BLaER1 (cell line): Measurements from ENCODE around the gene TMEM207.
"Not testable (repeated sequence)": the region's sequence is repeated elsewhere in the genome, so short reads cannot be mapped to it uniquely, and the experiment has no call there.

Source experiments
- H3K27ac ChIP-seq: shearing (Covaris generic); formaldehyde crosslinking; 2 replicates; pipeline ENCODE4 v1.8.1; 2022
- H3K27me3 ChIP-seq: shearing (Covaris generic); formaldehyde crosslinking; 2 replicates; pipeline ENCODE4 v1.8.1; 2022
- H3K36me3 ChIP-seq: shearing (Covaris generic); formaldehyde crosslinking; 2 replicates; pipeline ENCODE4 v1.8.1; 2022
- H3K4me1 ChIP-seq: shearing (Covaris generic); formaldehyde crosslinking; 2 replicates; pipeline ENCODE4 v1.8.1; 2022
- H3K4me2 ChIP-seq: shearing (Covaris generic); formaldehyde crosslinking; 2 replicates; pipeline ENCODE4 v1.8.1; 2022
- H3K4me3 ChIP-seq: shearing (Covaris generic); formaldehyde crosslinking; 2 replicates; pipeline ENCODE4 v1.8.1; 2022
- H3K9ac ChIP-seq: shearing (Covaris generic); formaldehyde crosslinking; 2 replicates; pipeline ENCODE4 v1.8.1; 2022
- H3K9me3 ChIP-seq: shearing (Covaris generic); formaldehyde crosslinking; 2 replicates; pipeline ENCODE4 v1.8.1; 2022
- H4K20me1 ChIP-seq: shearing (Covaris generic); formaldehyde crosslinking; 2 replicates; pipeline ENCODE4 v1.8.1; 2022
- Cebpa-rat ChIP-seq: shearing (Covaris generic); IDR thresholded peaks from 2 replicates; pipeline ENCODE4 v1.8.1; 2022

The TMEM207 gene

DNA sequence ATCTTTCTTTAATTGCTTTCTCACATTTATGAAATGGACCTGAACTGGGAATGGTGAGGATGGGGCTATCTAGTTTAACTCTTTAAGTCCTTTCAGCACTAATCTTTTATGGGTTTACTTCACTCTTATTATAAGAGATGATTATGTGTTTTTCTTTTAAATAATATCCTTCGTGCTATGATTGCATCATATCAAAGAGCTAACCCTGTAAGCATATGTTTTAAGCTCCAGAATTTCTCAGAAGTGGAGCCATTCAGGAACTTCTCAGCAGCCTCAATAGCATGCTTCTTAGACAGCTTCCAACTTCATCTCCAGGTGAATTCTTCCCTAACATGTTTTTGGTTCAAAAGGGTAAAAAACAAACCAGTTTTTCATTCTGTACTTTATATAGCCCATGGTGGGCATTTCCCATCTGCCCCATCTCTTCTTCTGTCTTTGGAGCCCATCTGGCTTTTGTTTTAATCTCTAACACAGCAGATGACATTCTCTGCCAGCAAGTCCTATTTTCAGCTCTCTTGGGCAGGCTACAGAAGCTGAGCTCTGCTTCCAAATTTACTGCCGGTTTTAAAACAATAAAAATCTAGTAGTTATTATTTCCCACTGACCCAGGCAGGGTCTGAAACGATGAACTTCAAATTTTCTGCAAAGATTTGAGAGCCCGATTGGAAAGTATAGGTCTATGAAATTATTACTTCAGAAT is 37.4 kb upstream of the TMEM207 start:
- Histone ChIP-seq H4K20me1 (no peaks in the 10 kb centered on the region), H3K4me1 (peaks cover 21% of the 10 kb centered on the region), H3K36me3 (no peaks in the 10 kb centered on the region), H3K4me2 (peak overlapping the region; percentile 55), H3K9ac (no peak overlapping the region), H3K4me3 (no peak overlapping the region), H3K27ac (no peak overlapping the region), H3K9me3 (no peaks in the 10 kb centered on the region), H3K27me3 (no peaks in the 10 kb centered on the region)
- TF ChIP-seq Cebpa-rat: no peak; the same call in 1 of the 2 replicates

DNA sequence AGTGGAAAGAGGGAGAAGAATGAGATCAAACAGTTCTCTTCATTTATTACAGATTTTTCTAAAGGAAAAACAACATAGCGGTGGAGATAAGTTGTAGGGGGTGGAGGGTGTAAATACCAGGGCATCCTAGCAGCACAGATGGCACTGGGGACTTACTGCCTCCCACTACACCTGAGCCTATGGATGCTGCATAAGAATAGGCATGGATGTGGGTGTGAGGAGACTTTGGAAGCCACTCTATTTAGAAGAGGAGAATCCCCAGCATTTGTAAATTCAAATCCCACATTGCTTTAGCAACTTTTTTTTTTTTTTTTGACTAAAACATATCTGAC is 36.8 kb upstream of the TMEM207 start:
- no peak for TF ChIP-seq Cebpa-rat
- Histone ChIP-seq H3K4me3 (no peak overlapping the region), H3K9ac (no peak overlapping the region), H3K27me3 (no peaks in the 10 kb centered on the region), H3K9me3 (no peaks in the 10 kb centered on the region), H4K20me1 (no peaks in the 10 kb centered on the region), H3K27ac (no peak overlapping the region), H3K36me3 (no peaks in the 10 kb centered on the region), H3K4me1 (peaks cover 21% of the 10 kb centered on the region), H3K4me2 (peak overlapping the region; percentile 55)

DNA sequence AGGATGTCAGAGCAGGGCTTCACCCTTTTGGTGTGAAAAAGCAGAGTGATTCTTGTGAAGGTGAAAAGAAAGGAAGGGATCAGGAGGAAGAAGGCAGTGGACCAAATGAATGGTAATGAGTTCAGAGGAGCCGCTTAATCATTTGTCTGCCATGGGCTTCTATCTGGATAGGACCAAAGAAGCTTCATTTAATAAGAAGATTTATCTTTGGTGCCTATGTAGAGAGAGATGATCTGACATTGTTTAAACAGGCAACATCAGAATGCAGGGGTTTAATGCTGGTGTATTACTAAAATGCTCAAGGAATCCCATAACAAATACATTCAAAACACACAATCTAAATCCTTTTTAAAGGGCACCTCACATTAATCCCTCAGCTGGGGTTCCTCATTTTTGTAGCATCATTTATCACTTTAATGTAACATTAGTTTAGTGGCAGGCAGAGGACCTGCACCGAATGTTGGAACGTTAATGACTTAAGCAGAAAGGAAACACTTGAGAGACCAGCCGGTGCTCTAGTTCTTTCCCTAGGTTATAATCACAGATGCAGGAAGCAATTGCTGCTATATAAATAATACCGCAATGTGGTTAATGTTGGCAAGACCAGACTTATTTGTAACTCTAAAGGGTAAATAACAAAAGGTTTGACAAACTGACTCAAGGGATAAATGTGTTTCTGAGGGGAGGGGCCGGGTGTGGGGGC is 36.3 kb upstream of the TMEM207 start:
- Histone ChIP-seq H3K9me3 (no peaks in the 10 kb centered on the region), H3K9ac (no peak overlapping the region), H3K27me3 (no peaks in the 10 kb centered on the region), H3K4me3 (no peak overlapping the region), H4K20me1 (no peaks in the 10 kb centered on the region), H3K36me3 (no peaks in the 10 kb centered on the region), H3K4me2 (peak overlapping the region; percentile 55), H3K27ac (no peak overlapping the region), H3K4me1 (peaks cover 21% of the 10 kb centered on the region)
- no peak for TF ChIP-seq Cebpa-rat

DNA sequence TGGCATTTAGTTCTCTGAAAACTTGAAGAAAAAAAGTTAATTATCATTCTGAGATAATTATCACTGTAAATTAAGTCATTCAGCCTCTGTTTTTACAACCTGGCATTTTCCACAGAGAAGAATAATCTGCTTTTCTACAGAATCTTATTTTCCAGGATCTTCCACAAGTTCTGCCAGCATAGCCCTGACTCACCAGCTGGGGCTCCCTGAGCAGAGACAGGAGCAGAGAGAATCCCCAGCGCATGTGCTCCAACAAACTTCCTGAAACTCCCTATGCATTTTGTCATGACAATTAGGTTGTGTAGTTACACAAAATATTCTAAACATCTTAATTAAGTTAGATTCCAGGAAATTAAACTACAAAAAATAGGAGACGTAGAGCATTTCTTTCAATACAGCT is 32.1 kb upstream of the TMEM207 start:
- no peak for TF ChIP-seq Cebpa-rat
- no peaks in the 10 kb centered on the region for H3K27me3 ChIP-seq
- H3K36me3 ChIP-seq: no peaks in the 10 kb centered on the region

DNA sequence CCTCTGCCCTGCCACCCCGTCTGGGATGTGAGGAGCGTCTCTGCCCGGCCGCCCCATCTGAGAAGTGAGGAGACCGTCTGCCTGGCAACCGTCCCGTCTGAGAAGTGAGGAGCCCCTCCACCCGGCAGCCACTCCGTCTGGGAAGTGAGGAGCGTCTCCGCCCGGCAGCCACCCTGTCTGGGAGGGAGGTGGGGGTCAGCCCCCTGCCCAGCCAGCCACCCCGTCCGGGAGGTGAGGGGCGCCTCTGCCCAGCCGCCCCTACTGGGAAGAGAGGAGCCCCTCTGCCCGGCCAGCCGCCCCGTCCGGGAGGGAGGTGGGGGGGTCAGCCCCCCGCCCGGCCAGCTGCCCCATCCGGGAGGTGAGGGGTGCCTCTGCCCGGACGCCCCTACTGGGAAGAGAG is 23.6 kb upstream of the TMEM207 start:
- H4K20me1 ChIP-seq, H3K9ac ChIP-seq, H3K36me3 ChIP-seq, H3K4me3 ChIP-seq, H3K4me1 ChIP-seq, H3K9me3 ChIP-seq, H3K27me3 ChIP-seq, H3K4me2 ChIP-seq, H3K27ac ChIP-seq: not testable (repeated sequence)

More for the DNA sequence above, 32.1 kb upstream of the TMEM207 start:
- H3K4me2 ChIP-seq: no peak overlapping the region
- peaks cover 13% of the 10 kb centered on the region for H3K4me1 ChIP-seq
- no peaks in the 10 kb centered on the region for H4K20me1 ChIP-seq
- H3K4me3 ChIP-seq: no peak overlapping the region
- H3K9ac ChIP-seq: no peak overlapping the region
- H3K9me3 ChIP-seq: no peaks in the 10 kb centered on the region
- no peak overlapping the region for H3K27ac ChIP-seq

DNA sequence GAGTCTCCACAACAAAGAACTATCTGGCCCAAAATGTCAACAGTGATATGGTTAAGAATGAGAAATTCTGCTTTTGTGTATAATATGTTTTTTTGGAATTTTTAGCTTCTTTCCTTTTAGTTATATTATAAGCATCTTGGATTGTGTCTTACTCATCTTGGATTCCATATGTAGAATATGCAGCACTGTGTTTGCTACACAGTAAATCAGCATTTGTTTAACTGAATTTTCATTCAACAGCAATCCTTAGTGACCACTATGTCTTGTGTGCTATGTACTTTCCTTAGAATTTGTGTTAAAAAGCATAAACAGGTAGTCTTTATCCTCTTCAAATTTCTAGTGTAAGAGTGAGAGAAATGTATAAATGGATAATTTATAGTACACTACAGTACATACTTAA is 18.2 kb upstream of the TMEM207 start:
- Histone ChIP-seq H3K27ac (no peak overlapping the region), H3K36me3 (no peaks in the 10 kb centered on the region), H3K9ac (no peak overlapping the region), H3K4me2 (no peak overlapping the region), H4K20me1 (no peaks in the 10 kb centered on the region), H3K9me3 (no peaks in the 10 kb centered on the region), H3K4me1 (peaks cover 5% of the 10 kb centered on the region; the same call in 1 of the 2 replicates), H3K27me3 (no peaks in the 10 kb centered on the region), H3K4me3 (no peak overlapping the region)
- no peak for TF ChIP-seq Cebpa-rat

DNA sequence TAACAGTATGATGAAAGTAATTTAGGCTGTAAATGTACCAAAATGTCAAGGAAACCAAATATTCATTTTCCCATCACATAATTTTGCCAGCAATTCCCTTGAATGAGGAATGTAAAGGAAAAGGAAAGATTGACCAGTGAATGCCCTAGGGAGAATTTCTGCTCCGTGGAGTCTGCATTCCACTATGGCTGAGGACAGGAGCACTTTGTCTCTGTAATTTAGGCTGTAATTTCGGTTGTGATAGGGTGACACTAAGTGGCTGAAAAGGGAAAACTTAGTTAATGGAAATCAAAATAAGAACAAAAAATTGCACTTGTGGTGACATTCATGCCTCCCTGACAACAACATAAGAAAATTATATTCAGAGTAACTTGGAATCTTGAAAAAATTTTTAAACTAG is 8.3 kb upstream of the TMEM207 start:
- TF ChIP-seq Cebpa-rat: no peak
- Histone ChIP-seq H3K9ac (no peak overlapping the region), H3K27ac (no peak overlapping the region), H3K9me3 (no peaks in the 10 kb centered on the region), H3K4me1 (no peaks in the 10 kb centered on the region), H3K4me2 (no peak overlapping the region), H3K27me3 (no peaks in the 10 kb centered on the region), H4K20me1 (no peaks in the 10 kb centered on the region), H3K36me3 (no peaks in the 10 kb centered on the region), H3K4me3 (no peak overlapping the region)

DNA sequence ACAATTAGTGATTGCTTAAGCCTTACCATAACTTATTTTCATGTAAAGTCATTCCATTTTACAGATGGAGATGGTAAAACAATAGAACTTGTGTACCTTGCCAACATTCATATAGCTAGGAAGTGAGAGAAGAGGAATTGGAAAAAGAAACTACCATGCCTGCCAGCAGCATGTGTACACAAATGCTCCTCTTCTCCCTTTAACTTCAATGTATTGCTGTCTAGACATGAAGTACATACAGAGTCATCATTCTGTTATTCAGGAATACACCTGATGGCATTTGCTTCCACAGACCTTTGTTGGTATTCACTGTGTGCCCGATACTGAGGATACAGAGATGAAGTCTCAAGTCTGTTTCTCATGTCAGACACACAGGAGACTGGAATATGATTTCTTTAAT is 7.1 kb upstream of the TMEM207 start:
- no peak for TF ChIP-seq Cebpa-rat
- Histone ChIP-seq H3K36me3 (no peaks in the 10 kb centered on the region), H3K4me2 (no peak overlapping the region), H3K9ac (no peak overlapping the region), H3K27me3 (no peaks in the 10 kb centered on the region), H3K4me3 (no peak overlapping the region), H4K20me1 (no peaks in the 10 kb centered on the region), H3K9me3 (no peaks in the 10 kb centered on the region), H3K4me1 (no peaks in the 10 kb centered on the region), H3K27ac (no peak overlapping the region)

DNA sequence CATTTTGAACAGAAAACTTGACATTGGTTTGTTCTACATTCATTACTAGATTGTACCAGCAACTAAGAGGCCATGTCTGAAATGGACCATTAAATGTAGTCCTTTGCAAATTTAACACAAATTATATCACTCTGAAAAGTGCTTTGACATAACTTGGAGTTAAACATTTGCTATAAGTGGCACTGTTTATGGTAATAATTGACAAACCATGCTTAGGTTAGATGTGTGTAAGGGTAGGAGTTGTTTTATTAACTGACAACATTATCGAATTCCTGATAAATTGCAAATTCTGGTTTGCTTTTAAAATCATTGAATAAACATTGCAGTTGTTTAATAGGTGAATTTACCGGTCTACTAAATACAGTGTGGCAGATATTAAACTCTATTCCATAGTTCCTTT is 6.1 kb upstream of the TMEM207 start:
- Histone ChIP-seq H3K4me2 (no peak overlapping the region), H3K4me1 (no peaks in the 10 kb centered on the region), H3K4me3 (no peak overlapping the region), H3K27ac (no peak overlapping the region), H3K36me3 (no peaks in the 10 kb centered on the region), H4K20me1 (no peaks in the 10 kb centered on the region), H3K9ac (no peak overlapping the region), H3K9me3 (no peaks in the 10 kb centered on the region), H3K27me3 (no peaks in the 10 kb centered on the region)
- no peak for TF ChIP-seq Cebpa-rat

DNA sequence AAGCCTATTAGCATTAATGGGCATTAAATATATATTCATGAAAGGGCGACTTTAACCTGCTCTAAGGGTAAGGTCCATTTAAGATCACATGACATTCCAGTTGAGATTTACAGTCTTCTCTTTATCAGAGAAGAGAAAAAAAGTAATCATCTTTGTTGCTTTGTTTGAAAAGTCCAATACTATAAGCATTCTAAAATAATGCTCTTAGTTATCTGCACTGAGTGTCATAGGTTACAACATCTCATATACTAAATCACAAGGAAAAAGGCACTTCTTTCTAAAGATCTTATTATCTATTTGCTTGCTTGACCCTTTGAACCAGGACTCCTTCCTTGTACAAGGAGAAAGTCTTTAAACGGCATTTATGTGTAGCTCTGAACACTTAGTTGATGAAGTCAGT is 1.4 kb downstream of the TMEM207 start:
- H3K9me3 ChIP-seq: no peaks in the 10 kb centered on the region
- no peaks in the 10 kb centered on the region for H3K36me3 ChIP-seq
- no peak overlapping the region for H3K4me3 ChIP-seq
- no peaks in the 10 kb centered on the region for H4K20me1 ChIP-seq
- TF ChIP-seq Cebpa-rat: no peak
- no peak overlapping the region for H3K27ac ChIP-seq
- H3K4me1 ChIP-seq: peaks cover 14% of the 10 kb centered on the region
- no peak overlapping the region for H3K4me2 ChIP-seq
- H3K9ac ChIP-seq: no peak overlapping the region
- H3K27me3 ChIP-seq: no peaks in the 10 kb centered on the region
